GM23338 (cell line): ENCODE data around the gene STK39. TPM values are rescaled to one million over a fixed set of nuclear protein-coding genes. Genes with fewer than 3 reads are reported as not detected.

Experiments
- ATAC-seq: fragments of 200-7000 bp; cut with Tn5 transposase; 3 replicates; pipeline ENCODE4 v1.9.1; 2020
- DNase-seq: peaks from one replicate; pipeline ENCODE4 v3.0.0-alpha.2; 2015; ENCODE audit warnings: low spot score
- H2AFZ ChIP-seq: fragments of 200-600 bp; sonication (generic); 2 replicates; pipeline ENCODE4 v1.8.0; 2016; ENCODE audit warnings: antibody characterized with exemption, mild to moderate bottlenecking, moderate library complexity
- H3F3A ChIP-seq: fragments of 200-600 bp; sonication (generic); replicated peaks from 2 replicates; pipeline ENCODE4 v1.8.0; 2017; ENCODE audit warnings: antibody characterized with exemption, mixed run types, low read depth
- H3K27ac ChIP-seq: fragments of 200-600 bp; sonication (generic); 2 replicates; pipeline ENCODE4 v1.6.1; 2016; ENCODE audit warnings: low read depth
- H3K27me3 ChIP-seq: fragments of 200-600 bp; sonication (generic); 2 replicates; pipeline ENCODE4 v1.8.0; 2016; ENCODE audit warnings: mild to moderate bottlenecking, mixed run types, moderate library complexity; ENCODE audit not compliant: insufficient read depth
- H3K36me3 ChIP-seq: fragments of 200-600 bp; sonication (generic); 2 replicates; pipeline ENCODE4 v1.8.0; 2016; ENCODE audit warnings: mild to moderate bottlenecking; ENCODE audit not compliant: insufficient read depth
- H3K4me1 ChIP-seq: fragments of 200-600 bp; sonication (generic); 2 replicates; pipeline ENCODE4 v1.8.0; 2016; ENCODE audit warnings: mild to moderate bottlenecking, moderate library complexity; ENCODE audit not compliant: insufficient read depth
- H3K4me2 ChIP-seq: fragments of 200-600 bp; sonication (generic); 2 replicates; pipeline ENCODE4 v1.7.1; 2017; ENCODE audit warnings: mixed run types
- H3K4me3 ChIP-seq: fragments of 200-600 bp; sonication (generic); 2 replicates; pipeline ENCODE4 v1.6.1; 2016; ENCODE audit warnings: mixed run types
- H3K79me2 ChIP-seq: fragments of 200-600 bp; sonication (generic); replicated peaks from 2 replicates; pipeline ENCODE4 v1.8.0; 2017; ENCODE audit warnings: mild to moderate bottlenecking; ENCODE audit not compliant: insufficient read depth
- H3K9me2 ChIP-seq: fragments of 200-600 bp; sonication (generic); 2 replicates; pipeline ENCODE4 v1.8.0; 2017; ENCODE audit not compliant: insufficient read depth
- H4K20me1 ChIP-seq: fragments of 200-600 bp; sonication (generic); replicated peaks from 2 replicates; pipeline ENCODE4 v1.8.0; 2017; ENCODE audit warnings: mild to moderate bottlenecking; ENCODE audit not compliant: insufficient read depth
- H3K27ac Mint-ChIP-seq: 2 replicates; pipeline ENCODE4 v1.8.0; 2020; ENCODE audit warnings: inconsistent platforms, mild to moderate bottlenecking, moderate library complexity, mixed read lengths
- H3K27me3 Mint-ChIP-seq: 3 replicates; pipeline ENCODE4 v1.8.0; 2022; ENCODE audit warnings: low read depth, mild to moderate bottlenecking, moderate library complexity, mixed read lengths, inconsistent platforms; ENCODE audit not compliant: insufficient read depth, poor library complexity
- H3K36me3 Mint-ChIP-seq: 3 replicates; pipeline ENCODE4 v1.8.0; 2021; ENCODE audit warnings: low read depth, mild to moderate bottlenecking, inconsistent platforms, moderate library complexity, mixed read lengths
- H3K4me1 Mint-ChIP-seq: 3 replicates; pipeline ENCODE4 v1.8.0; 2020; ENCODE audit warnings: mild to moderate bottlenecking, inconsistent platforms, mixed read lengths
- H3K4me3 Mint-ChIP-seq: 3 replicates; pipeline ENCODE4 v1.8.0; 2021; ENCODE audit warnings: moderate library complexity, mild to moderate bottlenecking, inconsistent platforms, mixed read lengths
- H3K9me3 Mint-ChIP-seq: 3 replicates; pipeline ENCODE4 v1.8.0; 2020; ENCODE audit warnings: moderate library complexity, mild to moderate bottlenecking, inconsistent platforms, mixed read lengths
- CREB1 ChIP-seq: fragments of 250-450 bp; sonication (Bioruptor Pico); IDR thresholded peaks from 2 replicates; pipeline ENCODE4 v1.5.0; 2020; ENCODE audit warnings: low read depth, mild to moderate bottlenecking, moderate library complexity
- CTCF ChIP-seq, 2 experiments: fragments of 200-600 bp in 1 of 2; sonication (generic) in 1 of 2; conservative IDR thresholded peaks; 2 replicates each; pipeline versions ENCODE4 v1.5.1 to v1.6.1; 2016 to 2017; ENCODE audit warnings: antibody characterized with exemption in 2 of 2, low read depth in 2 of 2, mild to moderate bottlenecking in 2 of 2, moderate library complexity in 1 of 2
- JUNB ChIP-seq: IDR thresholded peaks from one replicate; pipeline ENCODE4 v1.6.1; 2016; ENCODE audit warnings: antibody characterized with exemption; ENCODE audit not compliant: unreplicated experiment
- NANOG ChIP-seq: IDR thresholded peaks from 2 replicates; pipeline ENCODE4 v1.6.1; 2016; ENCODE audit warnings: antibody characterized with exemption, borderline replicate concordance
- POLR2AphosphoS5 ChIP-seq: IDR thresholded peaks from 2 replicates; pipeline ENCODE4 v1.6.1; 2016; ENCODE audit warnings: antibody characterized with exemption, low read depth
- ZNF114 ChIP-seq: fragments of 250-450 bp; sonication (Bioruptor Pico); IDR thresholded peaks from 2 replicates; pipeline ENCODE4 v1.5.0; 2020; ENCODE audit warnings: mild to moderate bottlenecking, moderate library complexity
- ZNF331 ChIP-seq: fragments of 250-450 bp; sonication (Bioruptor Pico); IDR thresholded peaks from 2 replicates; pipeline ENCODE4 v1.5.0; 2020; ENCODE audit warnings: low read depth, mild to moderate bottlenecking, moderate library complexity
- polyA plus RNA-seq: library from polyadenylated mRNA; unstranded; fragments of >200 nt; fragmentation: Nextera tagmentation; extraction: Ambion mirVana; gene quantifications from 2 replicates; pipeline ENCODE4 v1.2.1, GENCODE V29; 2016
- total RNA-seq: library from RNA; depleted of rRNA; stranded (reverse); fragments of >200 nt; shearing (Covaris generic); gene quantifications from 2 replicates; pipeline ENCODE4 v1.2.3, GENCODE V29; 2014
- TF ChIP-seq, protein P1 (sequence below): fragments of 250-450 bp; sonication (Bioruptor Pico); IDR thresholded peaks from 2 replicates; pipeline ENCODE4 v1.5.0; 2020; ENCODE audit warnings: mild to moderate bottlenecking, moderate library complexity
- TF ChIP-seq, protein P2 (sequence below): IDR thresholded peaks from 2 replicates; pipeline ENCODE4 v1.6.1; 2016; ENCODE audit warnings: antibody characterized with exemption
- TF ChIP-seq, protein P3 (sequence below): IDR thresholded peaks from one replicate; pipeline ENCODE4 v1.6.1; 2018; ENCODE audit warnings: antibody characterized with exemption; ENCODE audit not compliant: unreplicated experiment

The STK39 gene
- total and polyA plus RNA-seq, 2 experiments from 2014 or later = 9.5 to 16.9 TPM

DNA sequence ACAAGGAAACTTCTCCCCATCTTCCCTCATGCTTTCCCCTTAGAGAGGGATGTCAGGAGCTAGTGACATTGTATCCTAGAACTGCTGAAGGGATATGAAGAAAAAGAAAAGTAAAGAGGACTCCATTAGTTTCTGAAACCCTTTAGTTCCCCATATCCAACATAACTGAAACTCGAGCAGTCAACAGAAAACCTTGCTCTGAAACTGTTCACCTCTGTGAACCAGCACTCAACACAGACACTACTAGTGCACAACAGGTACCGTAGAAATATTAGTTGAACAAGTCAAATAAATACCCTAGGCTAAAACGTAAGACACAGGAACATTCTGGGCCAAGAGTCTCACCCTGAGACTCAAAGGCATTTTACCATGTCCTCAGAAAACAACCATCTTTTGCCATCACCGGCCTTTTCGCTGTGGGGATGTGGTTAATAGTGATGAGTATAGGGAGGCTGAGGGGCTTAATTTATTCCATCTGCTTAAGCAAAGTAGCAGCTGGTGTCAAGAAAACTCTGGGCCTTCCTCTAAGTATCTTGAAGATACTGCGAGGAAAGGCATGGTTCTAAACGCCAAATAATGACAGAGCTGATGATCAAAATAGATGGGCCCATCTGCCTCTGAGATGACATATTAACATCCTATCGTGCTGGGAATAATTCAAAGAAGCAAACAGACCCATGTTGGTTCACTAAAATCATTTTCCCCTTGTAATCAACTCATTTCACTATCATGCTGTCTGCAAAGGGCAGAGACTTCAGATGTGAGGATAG lies 156.8 kb downstream of the STK39 start (continued):
- no peak for TF ChIP-seq CTCF (conservative IDR thresholded peaks at IDR 0.05; ENCODE audit: low read depth in 2 of 2)

- H3K27ac Mint-ChIP-seq = no peak overlapping the region
- H3K27me3 Mint-ChIP-seq = no peaks in the 10 kb centered on the region
- H4K20me1 ChIP-seq = no peaks in the 10 kb centered on the region
- DNase-seq = no peak
- ATAC-seq = no peak
- H3K4me3 ChIP-seq = no peak overlapping the region
- peaks cover 2% of the 10 kb centered on the region; the same call in 2 of the 3 replicates for H3K4me1 Mint-ChIP-seq
- no peaks in the 10 kb centered on the region for H3K79me2 ChIP-seq
- no peak for TF ChIP-seq ZNF114
- TF ChIP-seq, protein P1, sequence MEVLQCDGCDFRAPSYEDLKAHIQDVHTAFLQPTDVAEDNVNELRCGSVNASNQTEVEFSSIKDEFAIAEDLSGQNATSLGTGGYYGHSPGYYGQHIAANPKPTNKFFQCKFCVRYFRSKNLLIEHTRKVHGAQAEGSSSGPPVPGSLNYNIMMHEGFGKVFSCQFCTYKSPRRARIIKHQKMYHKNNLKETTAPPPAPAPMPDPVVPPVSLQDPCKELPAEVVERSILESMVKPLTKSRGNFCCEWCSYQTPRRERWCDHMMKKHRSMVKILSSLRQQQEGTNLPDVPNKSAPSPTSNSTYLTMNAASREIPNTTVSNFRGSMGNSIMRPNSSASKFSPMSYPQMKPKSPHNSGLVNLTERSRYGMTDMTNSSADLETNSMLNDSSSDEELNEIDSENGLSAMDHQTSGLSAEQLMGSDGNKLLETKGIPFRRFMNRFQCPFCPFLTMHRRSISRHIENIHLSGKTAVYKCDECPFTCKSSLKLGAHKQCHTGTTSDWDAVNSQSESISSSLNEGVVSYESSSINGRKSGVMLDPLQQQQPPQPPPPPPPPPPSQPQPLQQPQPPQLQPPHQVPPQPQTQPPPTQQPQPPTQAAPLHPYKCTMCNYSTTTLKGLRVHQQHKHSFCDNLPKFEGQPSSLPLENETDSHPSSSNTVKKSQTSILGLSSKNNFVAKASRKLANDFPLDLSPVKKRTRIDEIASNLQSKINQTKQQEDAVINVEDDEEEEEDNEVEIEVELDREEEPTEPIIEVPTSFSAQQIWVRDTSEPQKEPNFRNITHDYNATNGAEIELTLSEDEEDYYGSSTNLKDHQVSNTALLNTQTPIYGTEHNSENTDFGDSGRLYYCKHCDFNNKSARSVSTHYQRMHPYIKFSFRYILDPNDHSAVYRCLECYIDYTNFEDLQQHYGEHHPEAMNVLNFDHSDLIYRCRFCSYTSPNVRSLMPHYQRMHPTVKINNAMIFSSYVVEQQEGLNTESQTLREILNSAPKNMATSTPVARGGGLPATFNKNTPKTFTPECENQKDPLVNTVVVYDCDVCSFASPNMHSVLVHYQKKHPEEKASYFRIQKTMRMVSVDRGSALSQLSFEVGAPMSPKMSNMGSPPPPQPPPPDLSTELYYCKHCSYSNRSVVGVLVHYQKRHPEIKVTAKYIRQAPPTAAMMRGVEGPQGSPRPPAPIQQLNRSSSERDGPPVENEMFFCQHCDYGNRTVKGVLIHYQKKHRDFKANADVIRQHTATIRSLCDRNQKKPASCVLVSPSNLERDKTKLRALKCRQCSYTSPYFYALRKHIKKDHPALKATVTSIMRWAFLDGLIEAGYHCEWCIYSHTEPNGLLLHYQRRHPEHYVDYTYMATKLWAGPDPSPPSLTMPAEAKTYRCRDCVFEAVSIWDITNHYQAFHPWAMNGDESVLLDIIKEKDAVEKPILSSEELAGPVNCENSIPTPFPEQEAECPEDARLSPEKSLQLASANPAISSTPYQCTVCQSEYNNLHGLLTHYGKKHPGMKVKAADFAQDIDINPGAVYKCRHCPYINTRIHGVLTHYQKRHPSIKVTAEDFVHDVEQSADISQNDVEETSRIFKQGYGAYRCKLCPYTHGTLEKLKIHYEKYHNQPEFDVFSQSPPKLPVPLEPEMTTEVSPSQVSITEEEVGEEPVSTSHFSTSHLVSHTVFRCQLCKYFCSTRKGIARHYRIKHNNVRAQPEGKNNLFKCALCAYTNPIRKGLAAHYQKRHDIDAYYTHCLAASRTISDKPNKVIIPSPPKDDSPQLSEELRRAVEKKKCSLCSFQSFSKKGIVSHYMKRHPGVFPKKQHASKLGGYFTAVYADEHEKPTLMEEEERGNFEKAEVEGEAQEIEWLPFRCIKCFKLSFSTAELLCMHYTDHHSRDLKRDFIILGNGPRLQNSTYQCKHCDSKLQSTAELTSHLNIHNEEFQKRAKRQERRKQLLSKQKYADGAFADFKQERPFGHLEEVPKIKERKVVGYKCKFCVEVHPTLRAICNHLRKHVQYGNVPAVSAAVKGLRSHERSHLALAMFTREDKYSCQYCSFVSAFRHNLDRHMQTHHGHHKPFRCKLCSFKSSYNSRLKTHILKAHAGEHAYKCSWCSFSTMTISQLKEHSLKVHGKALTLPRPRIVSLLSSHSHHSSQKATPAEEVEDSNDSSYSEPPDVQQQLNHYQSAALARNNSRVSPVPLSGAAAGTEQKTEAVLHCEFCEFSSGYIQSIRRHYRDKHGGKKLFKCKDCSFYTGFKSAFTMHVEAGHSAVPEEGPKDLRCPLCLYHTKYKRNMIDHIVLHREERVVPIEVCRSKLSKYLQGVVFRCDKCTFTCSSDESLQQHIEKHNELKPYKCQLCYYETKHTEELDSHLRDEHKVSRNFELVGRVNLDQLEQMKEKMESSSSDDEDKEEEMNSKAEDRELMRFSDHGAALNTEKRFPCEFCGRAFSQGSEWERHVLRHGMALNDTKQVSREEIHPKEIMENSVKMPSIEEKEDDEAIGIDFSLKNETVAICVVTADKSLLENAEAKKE (CRISPR knock-in tag) = no peak
- no peak for TF ChIP-seq POLR2AphosphoS5
- TF ChIP-seq NANOG = no peak
- no peak for TF ChIP-seq JUNB
- TF ChIP-seq, protein P2, sequence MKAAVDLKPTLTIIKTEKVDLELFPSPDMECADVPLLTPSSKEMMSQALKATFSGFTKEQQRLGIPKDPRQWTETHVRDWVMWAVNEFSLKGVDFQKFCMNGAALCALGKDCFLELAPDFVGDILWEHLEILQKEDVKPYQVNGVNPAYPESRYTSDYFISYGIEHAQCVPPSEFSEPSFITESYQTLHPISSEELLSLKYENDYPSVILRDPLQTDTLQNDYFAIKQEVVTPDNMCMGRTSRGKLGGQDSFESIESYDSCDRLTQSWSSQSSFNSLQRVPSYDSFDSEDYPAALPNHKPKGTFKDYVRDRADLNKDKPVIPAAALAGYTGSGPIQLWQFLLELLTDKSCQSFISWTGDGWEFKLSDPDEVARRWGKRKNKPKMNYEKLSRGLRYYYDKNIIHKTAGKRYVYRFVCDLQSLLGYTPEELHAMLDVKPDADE = no peak
- no peak for TF ChIP-seq ZNF331 (CRISPR knock-in tag)
- TF ChIP-seq, protein P3, sequence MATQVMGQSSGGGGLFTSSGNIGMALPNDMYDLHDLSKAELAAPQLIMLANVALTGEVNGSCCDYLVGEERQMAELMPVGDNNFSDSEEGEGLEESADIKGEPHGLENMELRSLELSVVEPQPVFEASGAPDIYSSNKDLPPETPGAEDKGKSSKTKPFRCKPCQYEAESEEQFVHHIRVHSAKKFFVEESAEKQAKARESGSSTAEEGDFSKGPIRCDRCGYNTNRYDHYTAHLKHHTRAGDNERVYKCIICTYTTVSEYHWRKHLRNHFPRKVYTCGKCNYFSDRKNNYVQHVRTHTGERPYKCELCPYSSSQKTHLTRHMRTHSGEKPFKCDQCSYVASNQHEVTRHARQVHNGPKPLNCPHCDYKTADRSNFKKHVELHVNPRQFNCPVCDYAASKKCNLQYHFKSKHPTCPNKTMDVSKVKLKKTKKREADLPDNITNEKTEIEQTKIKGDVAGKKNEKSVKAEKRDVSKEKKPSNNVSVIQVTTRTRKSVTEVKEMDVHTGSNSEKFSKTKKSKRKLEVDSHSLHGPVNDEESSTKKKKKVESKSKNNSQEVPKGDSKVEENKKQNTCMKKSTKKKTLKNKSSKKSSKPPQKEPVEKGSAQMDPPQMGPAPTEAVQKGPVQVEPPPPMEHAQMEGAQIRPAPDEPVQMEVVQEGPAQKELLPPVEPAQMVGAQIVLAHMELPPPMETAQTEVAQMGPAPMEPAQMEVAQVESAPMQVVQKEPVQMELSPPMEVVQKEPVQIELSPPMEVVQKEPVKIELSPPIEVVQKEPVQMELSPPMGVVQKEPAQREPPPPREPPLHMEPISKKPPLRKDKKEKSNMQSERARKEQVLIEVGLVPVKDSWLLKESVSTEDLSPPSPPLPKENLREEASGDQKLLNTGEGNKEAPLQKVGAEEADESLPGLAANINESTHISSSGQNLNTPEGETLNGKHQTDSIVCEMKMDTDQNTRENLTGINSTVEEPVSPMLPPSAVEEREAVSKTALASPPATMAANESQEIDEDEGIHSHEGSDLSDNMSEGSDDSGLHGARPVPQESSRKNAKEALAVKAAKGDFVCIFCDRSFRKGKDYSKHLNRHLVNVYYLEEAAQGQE = no peak
- no peak for TF ChIP-seq CREB1
- no peaks in the 10 kb centered on the region for H3K9me3 Mint-ChIP-seq
- H3K27ac ChIP-seq = no peak overlapping the region
- no peak overlapping the region for H3K4me2 ChIP-seq
- no peaks in the 10 kb centered on the region for H3K36me3 Mint-ChIP-seq
- no peaks in the 10 kb centered on the region for H3F3A ChIP-seq
- H3K4me1 ChIP-seq = peaks cover 3% of the 10 kb centered on the region; the same call in 1 of the 2 replicates
- no peaks in the 10 kb centered on the region for H3K36me3 ChIP-seq
- H3K9me2 ChIP-seq = no peaks in the 10 kb centered on the region
- H3K4me3 Mint-ChIP-seq = no peak overlapping the region
- H3K27me3 ChIP-seq = no peaks in the 10 kb centered on the region
- H2AFZ ChIP-seq = no peak overlapping the region
These were observed 158.2 kb downstream of the STK39 start for GRCh38 chr2:168089200-168089599.
